HG03139 (cell line): Measurements from ENCODE around the gene FOXD4L4.
"Not testable (repeated sequence)": the region's sequence is repeated elsewhere in the genome, so short reads cannot be mapped to it uniquely, and the experiment has no call there.

ENCODE experiments used
- ATAC-seq: cut with Tn5 transposase; IDR thresholded peaks from one replicate; pipeline ENCODE4 v1.9.1; 2021; ENCODE audit not compliant: unreplicated experiment

The FOXD4L4 gene

DNA sequence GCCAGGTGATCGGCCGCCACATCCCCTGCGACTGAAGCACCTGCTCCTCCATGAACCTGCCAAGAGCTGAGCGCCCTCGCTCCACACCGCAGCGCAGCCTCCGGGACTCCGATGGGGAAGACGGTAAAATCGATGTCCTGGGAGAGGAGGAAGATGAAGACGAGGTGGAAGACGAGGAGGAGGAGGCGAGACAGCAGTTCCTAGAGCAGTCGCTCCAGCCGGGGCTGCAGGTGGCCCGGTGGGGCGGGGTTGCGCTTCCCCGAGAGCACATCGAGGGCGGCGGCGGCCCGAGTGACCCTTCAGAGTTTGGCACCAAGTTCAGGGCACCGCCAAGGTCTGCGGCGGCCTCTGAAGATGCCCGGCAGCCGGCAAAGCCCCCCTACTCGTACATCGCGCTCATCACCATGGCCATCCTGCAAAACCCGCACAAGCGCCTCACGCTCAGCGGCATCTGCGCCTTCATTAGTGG lies at the start of gene FOXD4L4:
TSS of gene FOXD4L4 (plus strand) at position 51 of the 469 bp plus-strand sequence. CDS start at position 51, 0 bp downstream.
- ATAC-seq, result not testable (repeated sequence)

DNA sequence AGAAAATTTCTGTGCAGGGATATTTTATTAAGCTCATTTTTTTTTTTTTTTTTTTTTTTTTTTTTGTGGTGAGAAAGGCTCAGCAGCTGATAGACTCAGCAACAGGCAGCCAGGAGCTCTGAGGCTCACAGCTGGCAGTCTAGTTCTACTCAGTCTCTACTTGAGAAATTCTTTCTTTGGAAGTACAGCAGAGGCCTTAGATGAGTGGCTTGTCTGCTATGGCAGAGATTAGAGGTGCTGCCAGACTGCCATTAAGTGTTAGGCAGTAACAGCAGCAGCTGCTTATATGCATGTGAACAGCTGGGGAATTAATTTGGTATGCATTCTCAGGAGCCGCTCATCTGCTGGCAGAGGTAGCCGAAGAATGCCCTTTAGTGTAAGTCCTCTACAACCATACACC lies 33.4 kb upstream of the FOXD4L4 start:
- not testable (repeated sequence) for ATAC-seq

- not testable (repeated sequence) for ATAC-seq
Observed at GRCh38 chr9:65714445-65714844, 22.5 kb upstream of the FOXD4L4 start.

- not testable (repeated sequence) for ATAC-seq
Observed at GRCh38 chr9:65738133-65738532, 1.2 kb downstream of the FOXD4L4 start.
